ENCODE results near the gene DPH6. TPM values are rescaled to one million over a fixed set of nuclear protein-coding genes. Genes with fewer than 3 reads are reported as not detected.
"Not testable (repeated sequence)": the region's sequence is repeated elsewhere in the genome, so short reads cannot be mapped to it uniquely, and the experiment has no call there.

Gene DPH6
- total RNA-seq = 17.3 TPM
- long read RNA-seq, transcript DPH6-201 (9 exons, 2,099 nt) = major isoform, 9 of 13 reads
- long read RNA-seq, partial matches to known transcripts = 0 of 13 reads
- long read RNA-seq, other reads (novel, unspliced or antisense) = 3 of 13 reads

- ATAC-seq = peak; percentile 95
- intact Hi-C loops (cut with micrococcal nuclease) = loop anchor here (10.0 kb wide), 1 partner anchor 119 kb away; no protein-coding TSS in a partner anchor
- peak; percentile 93 for DNase-seq
Observed at GRCh38 chr15:35545824-35546510, at the start of gene DPH6. TSS of gene DPH6 (minus strand) at chr15:35546165. CDS start at chr15:35546141, 24 bp downstream.

- no peak for DNase-seq
- no peak for ATAC-seq
- intact Hi-C loops (cut with micrococcal nuclease) = no loop called here
Observed at GRCh38 chr15:35595656-35596055, 49.7 kb upstream of the DPH6 start.

- intact Hi-C loops (cut with micrococcal nuclease); DNase-seq; ATAC-seq: not testable (repeated sequence)
Observed at GRCh38 chr15:35591987-35592386, 46.0 kb upstream of the DPH6 start.

GRCh38 chr15:35583863-35584528, 38.0 kb upstream of the DPH6 start:
- intact Hi-C loops (cut with micrococcal nuclease) = no loop called here
- peak; percentile 96 for ATAC-seq
- DNase-seq = no peak

GRCh38 chr15:35580606-35581005, 34.6 kb upstream of the DPH6 start:
- intact Hi-C loops (cut with micrococcal nuclease) = no loop called here
- DNase-seq (no peak), ATAC-seq (no peak)

GRCh38 chr15:35567392-35567791, 21.4 kb upstream of the DPH6 start:
- intact Hi-C loops (cut with micrococcal nuclease) = no loop called here
- ATAC-seq (peak; percentile 66), DNase-seq (peak; percentile 30)

GRCh38 chr15:35566991-35567390, 21.0 kb upstream of the DPH6 start:
- intact Hi-C loops (cut with micrococcal nuclease) = no loop called here
- DNase-seq (no peak), ATAC-seq (peak; percentile 93)

GRCh38 chr15:35565901-35566300, 19.9 kb upstream of the DPH6 start:
- intact Hi-C loops (cut with micrococcal nuclease) = no loop called here
- ATAC-seq = no peak
- DNase-seq = no peak

GRCh38 chr15:35562641-35563040, 16.7 kb upstream of the DPH6 start:
- intact Hi-C loops (cut with micrococcal nuclease) = no loop called here
- DNase-seq = no peak

GRCh38 chr15:35561308-35561707, 15.3 kb upstream of the DPH6 start:
- intact Hi-C loops (cut with micrococcal nuclease) = no loop called here

More at GRCh38 chr15:35562641-35563040, 16.7 kb upstream of the DPH6 start:
- no peak for ATAC-seq

GRCh38 chr15:35560870-35561269, 14.9 kb upstream of the DPH6 start:
- no peak for DNase-seq
- ATAC-seq = no peak
- intact Hi-C loops (cut with micrococcal nuclease) = no loop called here

More at GRCh38 chr15:35561308-35561707, 15.3 kb upstream of the DPH6 start:
- DNase-seq (no peak), ATAC-seq (no peak)

- no peak for ATAC-seq
- no peak for DNase-seq
- intact Hi-C loops (cut with micrococcal nuclease) = no loop called here
Observed at GRCh38 chr15:35560258-35560657, 14.3 kb upstream of the DPH6 start.

GRCh38 chr15:35559683-35560082, 13.7 kb upstream of the DPH6 start:
- DNase-seq (no peak), ATAC-seq (no peak)
- intact Hi-C loops (cut with micrococcal nuclease) = no loop called here

GRCh38 chr15:35557544-35557943, 11.6 kb upstream of the DPH6 start:
- no peak for DNase-seq
- intact Hi-C loops (cut with micrococcal nuclease) = no loop called here
- no peak for ATAC-seq

GRCh38 chr15:35557012-35557411, 11.0 kb upstream of the DPH6 start:
- intact Hi-C loops (cut with micrococcal nuclease) = no loop called here
- ATAC-seq = no peak
- no peak for DNase-seq

- intact Hi-C loops (cut with micrococcal nuclease) = no loop called here
- ATAC-seq (no peak), DNase-seq (no peak)
Observed at GRCh38 chr15:35555244-35555643, 9.3 kb upstream of the DPH6 start.

- DNase-seq (no peak), ATAC-seq (peak; percentile 8)
- intact Hi-C loops (cut with micrococcal nuclease) = no loop called here
Observed at GRCh38 chr15:35550957-35551356, 5.0 kb upstream of the DPH6 start.

GRCh38 chr15:35549567-35549966, 3.6 kb upstream of the DPH6 start:
- intact Hi-C loops (cut with micrococcal nuclease) = loop anchor here (10.0 kb wide), 1 partner anchor 115 kb away; no protein-coding TSS in a partner anchor
- ATAC-seq (no peak), DNase-seq (no peak)

- intact Hi-C loops (cut with micrococcal nuclease) = loop anchor here (10.0 kb wide), 1 partner anchor 116 kb away; no protein-coding TSS in a partner anchor
- no peak for ATAC-seq
Observed at GRCh38 chr15:35548435-35548834, 2.5 kb upstream of the DPH6 start.

GRCh38 chr15:35547775-35548364, 1.9 kb upstream of the DPH6 start:
- intact Hi-C loops (cut with micrococcal nuclease) = loop anchor here (10.0 kb wide), 1 partner anchor 117 kb away; no protein-coding TSS in a partner anchor
- no peak for DNase-seq

More at GRCh38 chr15:35548435-35548834, 2.5 kb upstream of the DPH6 start:
- no peak for DNase-seq

More at GRCh38 chr15:35547775-35548364, 1.9 kb upstream of the DPH6 start:
- no peak for ATAC-seq
